GM12891 (cell line): ENCODE results near the gene FBXL7.

Experiments used
- PAX5 ChIP-seq: IDR thresholded peaks from 2 replicates; pipeline ENCODE4 v1.6.1; 2011; ENCODE audit warnings: low read length, moderate library complexity, mild to moderate bottlenecking; ENCODE audit not compliant: insufficient read depth, severe bottlenecking
- POLR2A ChIP-seq: IDR thresholded peaks from 2 replicates; pipeline ENCODE4 v1.6.1; 2011; ENCODE audit warnings: low read depth, low read length, control low read depth
- POLR2AphosphoS5 ChIP-seq: IDR thresholded peaks from 2 replicates; pipeline ENCODE4 v1.6.1; 2011; ENCODE audit warnings: low read depth, low read length, control low read depth
- SPI1 ChIP-seq: IDR thresholded peaks from 2 replicates; pipeline ENCODE4 v1.6.1; 2011; ENCODE audit warnings: low read depth, low read length, control low read depth
- TAF1 ChIP-seq: IDR thresholded peaks from 2 replicates; pipeline ENCODE4 v1.6.1; 2011; ENCODE audit warnings: low read depth, low read length, control low read depth

DNA sequence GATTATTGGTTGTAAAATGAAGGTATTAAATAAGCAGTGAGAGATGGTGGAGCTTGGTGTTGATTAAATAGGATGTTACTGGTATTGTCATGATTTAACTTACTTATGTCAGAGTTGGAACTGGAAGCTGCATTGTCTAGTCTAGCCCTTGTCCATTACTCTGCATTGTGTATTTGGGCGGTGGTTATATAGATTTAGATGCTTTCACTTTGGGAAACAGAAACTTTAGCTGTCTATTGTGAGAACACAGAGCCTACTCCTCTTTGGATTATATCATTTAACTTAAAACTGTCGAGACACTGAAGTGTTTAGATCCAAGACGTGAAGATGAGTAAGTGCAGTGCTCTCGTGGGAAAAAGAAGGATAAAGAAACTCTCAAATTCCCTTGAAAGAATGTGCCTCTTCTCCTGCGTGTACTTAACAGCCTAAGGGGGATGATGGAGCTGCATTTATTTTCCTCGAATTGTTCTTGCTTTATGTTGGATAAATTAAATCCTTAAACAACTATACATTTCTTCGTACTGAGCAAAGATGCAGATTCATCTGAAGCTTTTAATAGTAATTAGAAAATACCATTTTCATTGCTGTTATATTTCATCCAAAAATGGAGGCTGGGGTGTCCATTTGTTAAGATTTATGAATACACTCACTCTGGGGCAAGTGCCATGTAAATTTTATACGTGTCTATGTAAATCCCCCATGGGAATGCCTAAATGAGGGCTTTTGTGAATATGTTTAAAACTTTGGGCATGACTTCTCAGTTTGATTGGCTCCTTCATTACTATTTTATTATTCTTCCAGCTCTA lies 21.6 kb downstream of the FBXL7 start:
- TF ChIP-seq TAF1 = no peak
- no peak for TF ChIP-seq POLR2A
- TF ChIP-seq POLR2AphosphoS5 = no peak
- no peak for TF ChIP-seq PAX5
- TF ChIP-seq SPI1 = no peak
